Loucy (cell line): ENCODE results near the gene CRACR2A.

Experiments used
- H2AFZ ChIP-seq: fragments of 200-600 bp; sonication (generic); 2 replicates; pipeline ENCODE4 v1.6.0; 2016; ENCODE audit warnings: antibody characterized with exemption, mild to moderate bottlenecking, low read length, moderate library complexity
- H3F3A ChIP-seq: fragments of 200-600 bp; 2 replicates; pipeline ENCODE4 v1.6.0; 2016; ENCODE audit warnings: antibody characterized with exemption, low read depth, mild to moderate bottlenecking
- H3K27me3 ChIP-seq: fragments of 200-600 bp; sonication (generic); 2 replicates; pipeline ENCODE4 v1.6.1; 2014; ENCODE audit warnings: low read length, mild to moderate bottlenecking; ENCODE audit not compliant: insufficient read depth, poor library complexity, severe bottlenecking
- H3K36me3 ChIP-seq: fragments of 200-600 bp; sonication (generic); 2 replicates; pipeline ENCODE4 v1.6.1; 2016; ENCODE audit warnings: low read length; ENCODE audit not compliant: insufficient read depth
- H3K4me1 ChIP-seq: fragments of 200-600 bp; sonication (generic); 2 replicates; pipeline ENCODE4 v1.5.1; 2014; ENCODE audit warnings: low read length, mild to moderate bottlenecking; ENCODE audit not compliant: insufficient read depth, poor library complexity, severe bottlenecking
- H3K4me2 ChIP-seq: fragments of 200-600 bp; sonication (generic); 2 replicates; pipeline ENCODE4 v1.6.0; 2014; ENCODE audit warnings: antibody characterized with exemption, low read length, low read depth, mild to moderate bottlenecking; ENCODE audit not compliant: poor library complexity, severe bottlenecking
- H3K4me3 ChIP-seq: fragments of 200-600 bp; sonication (generic); 2 replicates; pipeline ENCODE4 v1.5.1; 2014; ENCODE audit warnings: low read length, mild to moderate bottlenecking, mixed read lengths; ENCODE audit not compliant: poor library complexity, severe bottlenecking
- H3K79me2 ChIP-seq: fragments of 200-600 bp; sonication (generic); 2 replicates; pipeline ENCODE4 v1.6.1; 2014; ENCODE audit warnings: low read length; ENCODE audit not compliant: insufficient read depth
- H3K9ac ChIP-seq: fragments of 200-600 bp; sonication (generic); 2 replicates; pipeline ENCODE4 v1.6.0; 2014; ENCODE audit warnings: mild to moderate bottlenecking, low read depth, low read length, moderate library complexity; ENCODE audit not compliant: poor library complexity, severe bottlenecking
- H3K9me2 ChIP-seq: fragments of 200-600 bp; sonication (generic); replicated peaks from 2 replicates; pipeline ENCODE4 v1.6.1; 2016; ENCODE audit warnings: low read depth, low read length, mixed read lengths
- H3K9me3 ChIP-seq: fragments of 200-600 bp; sonication (generic); 2 replicates; pipeline ENCODE4 v1.6.1; 2014; ENCODE audit warnings: mild to moderate bottlenecking, antibody characterized with exemption, low read length, low read depth; ENCODE audit not compliant: insufficient read depth
- H4K20me1 ChIP-seq: fragments of 200-600 bp; sonication (generic); 2 replicates; pipeline ENCODE4 v1.6.0; 2014; ENCODE audit warnings: antibody characterized with exemption, low read length, mild to moderate bottlenecking; ENCODE audit not compliant: insufficient read depth, poor library complexity, severe bottlenecking
- EZH2phosphoT487 ChIP-seq: fragments of 200-600 bp; IDR thresholded peaks from 2 replicates; pipeline ENCODE4 v1.6.1; 2018; ENCODE audit warnings: antibody characterized with exemption, mild to moderate bottlenecking, moderate library complexity, borderline replicate concordance
- TF ChIP-seq, protein P1 (sequence below): fragments of 200-600 bp; sonication (generic); conservative IDR thresholded peaks from 2 replicates; pipeline ENCODE4 v1.5.1; 2014; ENCODE audit warnings: mild to moderate bottlenecking, antibody characterized with exemption, low read length

The CRACR2A gene

DNA sequence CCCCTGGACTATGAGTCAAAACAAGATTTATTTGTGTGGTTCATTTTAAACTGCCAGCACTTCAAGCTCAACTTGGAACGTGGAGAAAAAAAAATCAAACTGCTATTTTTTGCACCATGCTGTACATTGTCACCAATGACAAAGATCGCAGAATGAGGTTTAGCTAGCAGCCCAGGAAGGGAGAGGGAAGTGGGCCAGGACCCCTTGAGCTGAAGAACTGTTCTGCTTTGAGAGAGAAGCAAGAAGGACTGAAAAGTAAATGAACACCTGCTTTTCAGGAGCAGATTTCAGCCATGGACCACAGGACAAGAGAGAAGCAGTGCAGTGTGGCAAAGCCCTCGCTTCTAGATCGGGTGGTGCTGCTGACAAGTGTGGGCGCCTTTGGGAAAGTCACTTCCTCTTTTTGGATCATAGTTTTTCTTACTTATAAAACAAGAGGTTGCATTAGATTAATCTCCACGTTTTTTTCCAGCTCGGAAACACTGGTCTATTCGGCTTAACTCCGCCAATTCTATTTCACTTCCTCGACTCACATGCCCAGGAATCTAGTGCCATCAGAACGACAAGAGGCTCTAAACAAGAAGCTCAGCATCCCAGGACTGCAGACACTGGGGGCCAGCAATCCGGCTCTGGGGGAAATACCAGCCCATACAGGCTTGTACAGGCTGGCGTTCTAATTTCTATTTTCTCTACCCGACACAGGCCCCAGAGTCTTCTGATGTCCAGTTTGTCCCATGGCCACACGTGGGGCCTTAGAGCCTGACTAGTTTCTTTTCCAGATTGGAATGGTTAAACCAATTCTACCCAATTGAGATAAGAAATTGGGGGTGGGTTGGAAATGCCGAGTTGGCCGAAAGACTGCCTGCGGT lies 129.9 kb downstream of the CRACR2A start:
- peaks cover 20% of the 10 kb centered on the region; the same call in 1 of the 2 replicates for H3K36me3 ChIP-seq
- TF ChIP-seq EZH2phosphoT487, result no peak
- TF ChIP-seq, protein P1, sequence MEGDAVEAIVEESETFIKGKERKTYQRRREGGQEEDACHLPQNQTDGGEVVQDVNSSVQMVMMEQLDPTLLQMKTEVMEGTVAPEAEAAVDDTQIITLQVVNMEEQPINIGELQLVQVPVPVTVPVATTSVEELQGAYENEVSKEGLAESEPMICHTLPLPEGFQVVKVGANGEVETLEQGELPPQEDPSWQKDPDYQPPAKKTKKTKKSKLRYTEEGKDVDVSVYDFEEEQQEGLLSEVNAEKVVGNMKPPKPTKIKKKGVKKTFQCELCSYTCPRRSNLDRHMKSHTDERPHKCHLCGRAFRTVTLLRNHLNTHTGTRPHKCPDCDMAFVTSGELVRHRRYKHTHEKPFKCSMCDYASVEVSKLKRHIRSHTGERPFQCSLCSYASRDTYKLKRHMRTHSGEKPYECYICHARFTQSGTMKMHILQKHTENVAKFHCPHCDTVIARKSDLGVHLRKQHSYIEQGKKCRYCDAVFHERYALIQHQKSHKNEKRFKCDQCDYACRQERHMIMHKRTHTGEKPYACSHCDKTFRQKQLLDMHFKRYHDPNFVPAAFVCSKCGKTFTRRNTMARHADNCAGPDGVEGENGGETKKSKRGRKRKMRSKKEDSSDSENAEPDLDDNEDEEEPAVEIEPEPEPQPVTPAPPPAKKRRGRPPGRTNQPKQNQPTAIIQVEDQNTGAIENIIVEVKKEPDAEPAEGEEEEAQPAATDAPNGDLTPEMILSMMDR, result no peak

DNA sequence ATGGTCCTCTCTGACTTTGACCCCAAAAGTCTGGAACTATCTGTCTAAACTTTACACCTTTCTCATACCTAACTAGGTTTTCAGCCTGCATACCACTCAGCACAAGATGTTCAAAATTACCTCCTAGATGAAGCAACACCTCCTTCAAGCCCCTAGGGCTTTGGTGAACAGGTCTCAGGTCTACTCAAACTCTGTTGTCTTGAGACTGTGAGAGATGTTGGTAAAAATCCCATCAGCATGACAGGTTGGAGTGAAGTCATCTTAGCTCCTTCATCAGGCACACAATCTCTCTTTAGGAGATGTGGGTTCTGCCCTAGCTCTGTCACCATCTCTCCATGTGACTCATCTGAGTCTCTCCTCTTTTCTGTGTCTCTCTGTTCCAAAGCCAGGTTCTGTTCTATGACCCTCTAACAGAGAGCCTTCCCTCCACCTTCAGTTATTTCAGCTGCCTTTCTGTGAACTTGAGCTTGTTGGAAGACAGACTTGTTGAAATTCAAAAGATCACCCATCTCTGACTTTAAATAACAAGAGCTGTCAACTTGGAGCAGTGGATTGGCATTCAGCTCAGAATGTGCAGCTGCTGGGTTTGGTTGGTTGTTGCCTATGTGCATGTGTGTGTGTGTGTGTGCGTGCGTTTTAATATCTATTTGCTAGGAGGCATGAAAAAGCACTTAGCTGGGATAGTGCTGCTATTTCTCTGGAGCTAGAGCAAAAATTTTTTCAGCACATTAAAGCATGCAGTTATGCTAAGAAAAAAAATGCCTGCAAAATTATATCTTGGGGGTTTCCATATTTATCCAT lies 130.7 kb downstream of the CRACR2A start:
- Histone ChIP-seq H3K9ac (no peak overlapping the region), H3K4me2 (no peak overlapping the region), H4K20me1 (no peaks in the 10 kb centered on the region), H3K4me3 (no peak overlapping the region), H3K36me3 (peaks cover 20% of the 10 kb centered on the region; the same call in 1 of the 2 replicates), H2AFZ (no peak overlapping the region), H3K9me2 (no peaks in the 10 kb centered on the region), H3K79me2 (no peaks in the 10 kb centered on the region), H3K27me3 (no peaks in the 10 kb centered on the region), H3K4me1 (no peaks in the 10 kb centered on the region), H3K9me3 (no peaks in the 10 kb centered on the region), H3F3A (no peaks in the 10 kb centered on the region)
- TF ChIP-seq EZH2phosphoT487, result no peak
- TF ChIP-seq, protein P1, result no peak

More for the DNA sequence above, 129.9 kb downstream of the CRACR2A start:
- Histone ChIP-seq H3K4me2 (no peak overlapping the region), H3K9me3 (no peaks in the 10 kb centered on the region), H2AFZ (no peak overlapping the region), H3K4me1 (no peaks in the 10 kb centered on the region), H3K4me3 (no peak overlapping the region), H3K27me3 (no peaks in the 10 kb centered on the region), H3F3A (no peaks in the 10 kb centered on the region), H4K20me1 (no peaks in the 10 kb centered on the region), H3K9me2 (no peaks in the 10 kb centered on the region), H3K9ac (no peak overlapping the region), H3K79me2 (no peaks in the 10 kb centered on the region)

DNA sequence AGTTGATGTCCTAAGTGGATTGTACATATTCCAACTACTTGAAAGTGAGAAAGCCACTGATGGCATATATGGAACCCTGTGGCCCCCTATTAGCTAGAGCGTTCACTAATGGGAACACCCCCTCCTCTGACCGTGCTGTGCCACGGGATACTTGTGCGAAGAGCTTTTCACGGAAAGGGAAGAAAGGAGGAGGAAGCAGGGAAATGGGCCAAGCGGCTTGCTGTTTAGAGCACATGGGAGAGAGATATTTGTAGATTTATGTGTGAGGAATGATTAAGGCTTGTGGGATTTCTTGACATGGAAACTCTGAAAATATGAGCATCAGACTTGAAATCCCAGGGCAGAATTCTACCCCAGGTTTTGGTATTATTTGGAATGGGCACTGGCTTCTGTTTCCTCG lies 132.1 kb downstream of the CRACR2A start:
- H3K4me3 ChIP-seq, result no peak overlapping the region
- H4K20me1 ChIP-seq, result no peaks in the 10 kb centered on the region
- H3K36me3 ChIP-seq, result peaks cover 12% of the 10 kb centered on the region; the same call in 1 of the 2 replicates
- no peaks in the 10 kb centered on the region for H3K9me2 ChIP-seq
- H3F3A ChIP-seq, result no peaks in the 10 kb centered on the region
- no peak overlapping the region for H2AFZ ChIP-seq
- H3K4me2 ChIP-seq, result no peak overlapping the region
- no peaks in the 10 kb centered on the region for H3K79me2 ChIP-seq
- H3K4me1 ChIP-seq, result no peaks in the 10 kb centered on the region
- H3K27me3 ChIP-seq, result no peaks in the 10 kb centered on the region
- H3K9me3 ChIP-seq, result no peaks in the 10 kb centered on the region
- no peak for TF ChIP-seq EZH2phosphoT487
- TF ChIP-seq, protein P1, result no peak
- H3K9ac ChIP-seq, result no peak overlapping the region
